GM12801 (cell line): Measurements from ENCODE around the gene SMIM41.

Source experiments
- TF ChIP-seq, protein P1 (sequence below): IDR thresholded peaks from one replicate; pipeline ENCODE4 v1.5.1; 2011; ENCODE audit warnings: control low read depth; ENCODE audit not compliant: insufficient read length; ENCODE audit errors: extremely low read depth

SMIM41 gene

DNA sequence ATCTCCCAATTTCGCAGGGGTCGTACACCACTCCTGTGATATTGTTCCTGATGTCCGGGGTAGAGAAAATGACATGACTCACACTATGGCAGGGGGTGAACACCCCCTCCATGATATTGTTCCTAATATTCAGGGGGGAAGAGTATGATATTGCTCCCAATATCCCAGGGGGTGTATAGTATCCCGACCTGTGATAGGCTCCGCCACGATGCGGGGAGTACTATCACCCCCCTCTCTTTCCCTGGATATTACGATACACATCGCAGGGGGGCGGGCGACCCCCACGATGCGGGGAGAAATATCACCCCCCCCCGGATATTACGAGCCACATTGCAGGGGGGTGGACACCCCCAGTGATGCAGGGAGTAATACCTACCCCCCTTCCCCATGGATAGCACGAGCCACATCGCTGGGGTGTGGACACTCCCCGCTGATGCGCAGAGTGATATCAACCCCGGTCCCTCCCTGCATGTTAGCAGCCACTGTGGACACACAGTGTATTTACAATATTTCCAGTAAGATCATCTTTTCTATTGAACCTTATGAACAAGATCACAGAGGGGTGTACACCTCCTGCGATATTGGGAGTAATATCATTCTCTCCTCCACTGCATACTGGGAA, 17.7 kb downstream of the SMIM41 start:
- TF ChIP-seq, protein P1, sequence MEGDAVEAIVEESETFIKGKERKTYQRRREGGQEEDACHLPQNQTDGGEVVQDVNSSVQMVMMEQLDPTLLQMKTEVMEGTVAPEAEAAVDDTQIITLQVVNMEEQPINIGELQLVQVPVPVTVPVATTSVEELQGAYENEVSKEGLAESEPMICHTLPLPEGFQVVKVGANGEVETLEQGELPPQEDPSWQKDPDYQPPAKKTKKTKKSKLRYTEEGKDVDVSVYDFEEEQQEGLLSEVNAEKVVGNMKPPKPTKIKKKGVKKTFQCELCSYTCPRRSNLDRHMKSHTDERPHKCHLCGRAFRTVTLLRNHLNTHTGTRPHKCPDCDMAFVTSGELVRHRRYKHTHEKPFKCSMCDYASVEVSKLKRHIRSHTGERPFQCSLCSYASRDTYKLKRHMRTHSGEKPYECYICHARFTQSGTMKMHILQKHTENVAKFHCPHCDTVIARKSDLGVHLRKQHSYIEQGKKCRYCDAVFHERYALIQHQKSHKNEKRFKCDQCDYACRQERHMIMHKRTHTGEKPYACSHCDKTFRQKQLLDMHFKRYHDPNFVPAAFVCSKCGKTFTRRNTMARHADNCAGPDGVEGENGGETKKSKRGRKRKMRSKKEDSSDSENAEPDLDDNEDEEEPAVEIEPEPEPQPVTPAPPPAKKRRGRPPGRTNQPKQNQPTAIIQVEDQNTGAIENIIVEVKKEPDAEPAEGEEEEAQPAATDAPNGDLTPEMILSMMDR, result no peak

DNA sequence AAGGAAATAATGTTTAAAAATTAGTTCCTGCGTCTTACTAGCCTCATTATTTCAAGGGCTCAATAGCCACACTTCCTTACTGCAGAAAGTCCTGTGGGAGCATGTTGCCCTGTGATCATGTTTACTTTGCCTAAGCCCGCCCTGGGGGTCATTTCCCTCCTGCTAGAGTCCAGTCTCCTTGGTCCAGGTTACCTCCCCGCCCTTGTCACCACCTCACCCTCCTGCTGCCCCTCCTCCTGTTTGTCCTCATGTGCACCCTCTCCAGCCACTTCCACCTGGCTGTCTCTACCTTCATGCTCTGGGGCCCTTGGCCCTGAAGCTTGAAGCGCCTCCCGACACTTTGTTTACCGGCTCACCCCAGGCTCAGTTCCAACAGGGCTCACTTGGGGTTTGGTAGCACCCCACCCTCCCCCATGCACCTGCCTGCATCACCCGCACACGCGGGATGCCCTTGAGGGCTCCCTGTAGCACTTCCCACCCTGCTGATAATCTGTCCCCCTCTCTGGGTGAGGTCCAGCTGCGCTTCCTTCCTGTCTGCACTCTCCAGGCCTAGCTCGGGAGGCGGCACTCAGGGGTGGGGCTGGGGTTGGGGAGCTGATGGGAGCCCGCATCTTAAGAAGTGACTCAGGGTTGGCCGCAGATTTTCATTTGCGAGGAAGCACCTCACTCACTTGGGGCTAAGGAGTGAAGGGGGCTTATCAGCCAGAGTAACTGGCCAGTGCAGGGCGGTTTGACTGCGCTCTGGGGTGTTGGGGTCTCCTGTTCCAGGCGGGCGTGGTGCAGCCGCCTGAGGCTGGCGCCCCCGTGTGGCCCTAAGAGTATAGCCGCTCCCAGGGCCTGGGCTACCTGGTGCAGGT, 40.1 kb downstream of the SMIM41 start:
- TF ChIP-seq, protein P1, result no peak

DNA sequence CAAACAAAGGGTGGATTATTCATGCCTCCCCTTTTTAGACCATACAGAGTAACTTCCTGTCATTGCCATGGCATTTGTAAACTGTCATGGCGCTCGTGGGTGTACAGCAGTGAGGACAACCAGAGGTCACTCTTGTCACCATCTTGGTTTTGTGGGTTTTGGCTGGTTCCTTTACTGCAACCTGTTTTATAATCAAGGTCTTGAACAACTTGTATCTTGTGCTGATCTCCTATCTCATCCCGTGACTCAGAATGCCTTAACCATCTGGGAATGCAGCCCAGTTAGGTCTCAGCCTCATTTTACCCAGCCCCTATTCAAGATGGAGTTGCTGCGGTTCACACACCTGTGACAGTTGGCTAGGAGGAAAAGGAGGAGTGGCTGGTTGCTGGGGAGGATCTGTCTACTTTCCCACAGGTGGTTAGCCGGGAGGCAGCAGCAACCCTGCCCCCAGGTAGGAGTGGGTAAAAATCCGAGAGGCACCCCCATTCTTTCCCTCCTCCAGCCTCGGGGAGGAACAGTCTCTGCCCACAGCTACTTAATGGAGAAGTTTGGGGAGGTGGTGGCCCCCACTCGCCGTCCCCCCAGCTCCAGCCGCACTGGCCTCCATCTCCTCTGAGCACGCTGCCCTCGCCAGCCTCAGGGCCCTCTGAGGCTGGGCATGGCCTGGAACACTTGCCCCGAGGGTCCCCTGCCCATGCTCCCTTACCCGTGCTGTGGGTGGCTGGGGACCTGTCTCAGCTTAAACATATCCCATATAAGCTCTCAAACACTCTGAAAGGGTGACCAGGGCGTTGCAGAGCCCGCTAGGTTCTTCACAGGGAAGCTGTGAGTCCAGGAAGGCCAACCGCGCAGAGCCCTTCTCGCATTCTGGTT, 41.7 kb downstream of the SMIM41 start:
- TF ChIP-seq, protein P1, result no peak

DNA sequence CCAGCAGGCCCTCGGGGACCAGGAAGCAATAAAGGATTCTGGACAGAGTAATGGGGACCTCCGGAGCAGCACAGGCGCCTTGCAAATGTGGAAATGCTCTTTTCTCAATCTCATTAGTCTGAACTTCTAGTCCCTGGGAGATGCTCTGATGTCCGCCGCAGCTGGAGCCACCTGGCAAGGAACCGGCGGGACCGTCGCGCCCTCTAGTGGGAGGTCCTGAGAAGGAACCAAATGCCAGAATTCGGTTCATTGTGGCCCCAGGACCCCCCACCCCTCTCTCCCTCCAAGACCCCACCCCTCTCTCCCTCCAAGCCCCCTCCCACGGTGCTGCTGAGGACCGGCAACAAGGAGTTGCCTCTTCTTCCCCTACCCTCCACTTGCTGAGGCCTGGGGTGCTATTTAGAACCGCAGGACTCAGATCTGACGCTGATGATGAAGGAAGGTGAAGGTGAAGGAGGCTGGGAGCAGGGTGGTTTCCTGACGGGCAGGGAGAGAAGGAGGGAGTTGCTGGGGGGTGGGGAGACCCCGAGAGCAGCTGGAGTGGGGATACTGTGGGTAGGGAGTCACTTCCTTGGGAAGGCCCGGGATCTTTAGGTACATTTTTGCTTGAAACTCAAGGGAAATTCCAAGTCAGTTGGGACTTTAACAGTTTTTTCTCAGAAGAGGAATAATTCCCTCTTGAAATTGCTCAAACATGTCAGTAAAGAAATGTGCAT, 42.5 kb downstream of the SMIM41 start:
- TF ChIP-seq, protein P1, result no peak

DNA sequence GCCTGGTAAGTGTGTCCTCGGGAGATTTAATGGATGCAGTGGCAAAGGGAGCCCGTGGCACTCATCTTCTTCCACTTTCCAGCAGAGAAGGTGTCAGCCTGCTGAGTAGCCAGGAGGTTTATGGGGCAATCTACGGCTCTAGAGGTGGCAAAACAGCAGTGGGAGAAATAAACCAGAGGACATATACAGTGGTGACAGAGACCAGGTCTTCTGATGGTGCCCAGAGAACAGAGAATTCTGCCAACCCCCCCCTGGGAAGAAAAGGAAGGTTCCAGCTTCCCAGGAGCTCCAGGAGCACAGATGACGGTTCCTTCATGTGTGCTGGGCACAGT, 43.0 kb downstream of the SMIM41 start:
- TF ChIP-seq, protein P1, result no peak

DNA sequence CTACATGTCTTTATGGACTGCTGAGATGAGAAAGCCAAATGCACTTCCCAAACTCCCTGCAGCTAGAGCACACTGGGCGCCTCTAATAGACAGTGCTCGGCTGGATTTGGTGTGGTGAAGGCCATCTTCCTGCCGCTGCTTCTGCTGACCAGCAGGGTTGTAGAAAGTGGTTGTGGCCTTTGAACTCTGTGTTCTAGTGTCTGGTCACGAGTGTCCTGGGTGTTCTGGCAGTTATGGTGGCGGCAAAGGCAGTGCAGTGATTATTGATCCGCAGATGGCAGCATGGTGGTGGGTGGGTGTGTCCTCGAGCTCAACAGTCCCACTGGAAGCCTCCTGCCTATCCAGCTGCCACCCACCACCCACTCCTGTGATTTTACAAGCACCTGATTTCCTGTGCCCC, 43.4 kb downstream of the SMIM41 start:
- TF ChIP-seq, protein P1, result no peak
